NCI-H2081 treated with DMSO at 0.1 percent for 48 hours (cell line): ENCODE results near the gene METAP1.
"Not testable (repeated sequence)": the region's sequence is repeated elsewhere in the genome, so short reads cannot be mapped to it uniquely, and the experiment has no call there.

ENCODE experiments used
- DNase-seq: peaks from one replicate; lab custom pipeline; 2025; lab: John Stamatoyannopoulos, UW

The METAP1 gene

DNA sequence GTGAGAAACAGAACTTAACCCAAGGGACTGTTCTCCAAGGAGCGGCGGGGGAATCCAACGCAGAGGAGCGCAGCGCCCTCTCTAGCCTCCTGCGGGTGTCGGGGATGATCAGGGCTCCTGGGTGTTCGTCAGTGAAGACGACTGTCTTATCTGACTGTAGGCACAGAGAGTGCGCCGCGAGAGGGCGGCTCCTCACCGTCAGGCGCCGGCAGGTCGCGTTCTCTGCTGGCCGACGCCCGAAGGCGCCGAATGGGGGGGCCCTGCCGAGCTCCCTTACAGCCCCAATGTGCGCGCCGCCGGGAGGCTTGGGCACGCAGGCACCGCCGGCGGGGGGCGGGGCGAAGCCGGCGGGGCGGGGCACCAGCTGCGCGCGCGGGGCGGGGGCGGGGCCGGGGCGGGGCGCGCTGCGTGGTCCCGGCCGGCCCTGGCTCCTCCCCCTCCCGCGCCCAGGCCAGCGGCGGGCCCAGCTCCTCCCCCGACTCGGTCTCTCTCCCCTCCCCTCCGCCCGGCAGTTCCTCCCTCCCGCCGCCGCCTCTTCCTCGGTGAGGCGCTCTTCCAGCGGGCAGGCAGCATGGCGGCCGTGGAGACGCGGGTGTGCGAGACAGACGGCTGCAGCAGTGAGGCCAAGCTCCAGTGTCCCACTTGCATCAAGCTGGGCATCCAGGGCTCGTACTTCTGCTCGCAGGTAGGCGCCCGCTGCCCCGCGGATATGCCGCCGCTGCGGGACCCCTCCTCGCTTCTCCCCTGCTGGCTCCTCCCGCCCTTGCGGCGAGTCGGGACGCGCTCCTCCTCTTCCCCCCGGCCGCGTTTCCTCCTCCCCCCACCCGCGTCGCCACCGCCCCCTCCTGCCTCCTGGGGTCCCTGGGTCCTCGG, at the start of gene METAP1:
Gene METAP1, plus strand, starts transcription at position 539 of the 873 bp plus-strand sequence. Its CDS starts 33 bp downstream, at position 572.
- DNase-seq: peak; percentile 30

DNA sequence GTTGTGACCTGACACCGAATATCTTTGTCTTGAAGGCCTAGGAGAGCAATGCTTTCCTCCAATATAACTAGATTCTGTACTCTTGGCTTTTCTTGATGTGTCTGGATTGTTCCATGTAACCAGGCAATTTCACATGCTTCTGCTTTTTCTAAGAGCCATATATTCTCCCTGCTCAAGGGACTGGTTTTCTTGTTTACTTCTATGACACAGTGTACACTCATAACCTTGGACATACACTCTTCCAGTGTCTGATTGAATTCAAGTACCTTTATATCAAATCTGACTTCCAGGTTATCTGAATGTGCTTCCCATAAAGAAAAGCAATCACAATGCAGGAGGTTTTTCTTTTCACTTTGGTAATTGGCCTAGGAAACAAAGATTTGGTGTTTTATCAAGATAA, 49.2 kb upstream of the METAP1 start:
- no peak for DNase-seq

DNA sequence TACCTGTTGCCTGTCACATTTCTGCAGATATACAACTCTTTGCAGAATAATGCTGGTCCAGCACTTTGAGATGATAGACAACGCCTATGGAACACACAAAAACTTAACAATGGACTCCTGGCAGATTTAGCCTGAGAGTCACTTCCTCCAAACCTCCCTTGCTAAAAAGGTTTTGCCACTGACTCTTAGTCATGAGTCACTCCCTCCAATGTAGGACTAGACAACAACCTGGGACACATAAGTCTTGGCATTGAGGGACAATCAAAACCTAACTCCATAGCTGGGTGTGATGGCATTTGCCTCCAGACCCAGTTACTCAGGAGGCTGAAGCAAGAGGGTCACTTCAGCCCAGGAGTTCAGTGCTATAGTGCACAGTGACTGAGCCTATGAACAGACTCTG, 44.6 kb upstream of the METAP1 start:
- no peak for DNase-seq

DNA sequence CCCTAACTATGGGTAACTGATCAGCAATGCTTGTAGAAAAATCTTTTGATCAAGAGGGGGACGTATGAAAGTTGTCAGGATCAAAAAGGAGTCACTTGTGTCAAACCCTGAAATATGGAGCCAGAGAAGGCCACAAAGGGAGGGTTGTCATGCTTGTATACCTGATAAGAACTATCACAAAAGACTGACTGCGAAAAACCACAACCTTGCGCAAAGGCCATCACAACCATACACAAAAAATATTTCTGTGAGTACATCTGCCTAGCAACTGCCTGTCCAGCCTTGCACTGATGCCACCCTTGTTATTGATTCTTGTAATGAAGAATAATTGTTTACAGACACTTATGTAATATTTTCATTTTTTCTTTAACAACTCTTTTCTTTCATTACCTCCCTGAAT, 43.8 kb upstream of the METAP1 start:
- no peak for DNase-seq

DNA sequence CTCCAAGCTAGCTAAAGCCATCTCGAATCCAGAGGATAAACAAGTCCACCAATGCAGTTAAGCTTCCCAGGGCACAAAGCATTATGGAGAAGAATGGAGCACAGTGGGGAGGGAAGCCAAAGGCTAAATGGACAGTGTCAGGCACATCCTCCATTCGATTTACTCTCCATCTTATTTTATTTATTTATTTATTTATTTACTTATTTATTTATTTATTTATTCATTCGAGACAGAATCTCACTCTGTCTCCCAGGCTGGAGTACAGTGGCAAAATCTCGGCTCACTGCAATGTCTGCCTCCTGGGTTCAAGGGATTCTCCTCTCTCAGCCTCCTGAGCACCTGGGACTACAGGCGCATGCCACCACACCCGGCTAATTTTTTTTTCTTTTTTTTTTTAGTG, 40.3 kb upstream of the METAP1 start:
- DNase-seq: no peak

DNA sequence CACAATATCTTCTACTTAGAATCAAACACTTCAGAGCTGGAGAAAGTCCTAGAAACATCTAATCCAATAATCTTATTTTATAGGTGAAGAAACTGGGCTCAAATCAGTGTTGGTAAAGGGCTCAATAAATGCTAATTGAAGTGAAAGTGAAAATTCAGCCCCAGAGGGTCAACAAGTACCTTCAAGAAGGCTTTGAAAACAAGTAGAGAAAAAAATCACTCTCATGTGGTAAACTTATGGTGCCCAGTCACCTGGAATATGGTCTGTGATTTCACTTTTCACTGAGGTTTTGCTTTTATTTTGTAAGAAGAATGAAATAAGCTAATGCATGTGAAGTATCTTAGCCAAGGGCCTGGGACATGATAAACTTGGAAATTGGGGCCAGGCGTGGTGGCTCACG, 37.5 kb upstream of the METAP1 start:
- no peak for DNase-seq

DNA sequence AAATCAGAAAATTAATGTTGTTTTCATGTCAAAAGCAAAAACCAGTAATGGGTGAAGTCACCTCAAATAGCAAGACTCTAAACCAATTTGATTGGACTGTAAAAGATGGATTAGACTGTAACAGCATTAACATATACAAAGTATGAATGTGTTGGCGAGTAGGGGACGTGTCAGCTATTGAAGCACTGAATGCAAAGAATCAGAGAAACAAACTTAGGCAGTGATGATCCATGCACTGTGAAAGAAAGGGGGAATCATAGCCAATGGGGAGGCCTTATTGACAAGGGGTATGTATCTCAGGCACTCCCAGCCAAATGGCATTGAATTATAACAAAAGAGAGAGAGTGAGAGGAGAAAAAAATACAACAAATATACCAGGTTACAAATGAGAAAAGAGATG, 36.1 kb upstream of the METAP1 start:
- DNase-seq: no peak

DNA sequence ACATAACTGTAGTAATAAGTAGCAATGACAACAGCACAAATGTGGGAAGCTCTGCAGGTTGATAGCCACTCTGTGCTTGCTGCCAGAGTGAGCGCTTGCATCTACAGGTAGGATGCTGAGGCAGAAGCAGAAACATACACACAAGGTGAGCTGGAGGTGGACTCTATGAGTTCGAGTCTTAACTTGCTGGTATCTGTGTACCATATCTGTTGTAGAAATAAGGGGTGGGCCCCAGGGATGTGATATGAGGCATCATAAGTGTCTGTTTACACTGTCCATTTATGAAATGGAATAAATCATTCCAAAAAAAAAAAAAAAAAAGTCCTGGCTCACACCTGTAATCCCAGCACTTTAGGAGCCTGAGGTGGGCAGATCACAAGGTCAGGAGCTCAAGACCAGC, 33.8 kb upstream of the METAP1 start:
- no peak for DNase-seq

DNA sequence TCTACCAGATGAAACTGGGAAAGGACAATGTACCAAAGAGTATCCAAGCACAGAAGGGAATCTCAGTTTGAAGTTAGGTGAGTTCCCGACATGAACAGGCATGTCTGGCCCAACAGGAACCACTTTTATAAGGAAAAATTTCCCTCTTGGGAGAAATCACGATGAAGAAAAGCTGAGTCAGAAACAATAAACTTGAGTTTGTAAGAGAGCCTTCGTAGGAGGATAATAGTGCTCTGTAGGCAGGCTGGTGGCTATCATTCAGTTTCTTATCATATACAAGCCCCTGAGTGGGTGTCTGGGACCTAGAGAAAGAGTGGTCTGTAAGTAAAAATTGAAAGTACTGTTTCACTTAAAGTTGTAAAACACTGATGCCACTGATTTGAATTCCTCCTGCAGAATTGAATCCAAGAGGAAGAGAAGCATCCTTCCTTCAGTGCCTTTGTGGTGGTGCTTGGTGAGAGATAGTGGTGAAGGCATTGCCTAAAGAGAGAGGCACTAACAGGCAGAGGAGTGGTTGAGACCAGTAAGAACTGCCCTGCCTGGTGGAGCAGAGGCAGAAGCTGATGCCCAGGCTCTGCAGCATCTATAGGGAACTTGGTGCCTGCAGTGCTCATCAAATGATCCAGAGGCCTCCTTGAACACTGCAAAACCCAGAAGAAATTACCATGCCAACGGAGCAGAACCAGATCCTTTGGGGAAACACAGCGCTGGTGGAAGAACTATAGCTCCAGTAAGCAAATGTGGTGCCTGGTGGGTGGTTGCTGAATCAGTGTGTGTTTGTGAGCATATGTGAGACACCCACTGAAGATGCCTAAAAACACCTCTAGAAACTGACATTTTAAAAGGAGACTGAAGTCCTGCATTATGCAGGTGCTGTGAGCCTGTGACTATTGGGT, 31.7 kb upstream of the METAP1 start:
- DNase-seq: no peak

DNA sequence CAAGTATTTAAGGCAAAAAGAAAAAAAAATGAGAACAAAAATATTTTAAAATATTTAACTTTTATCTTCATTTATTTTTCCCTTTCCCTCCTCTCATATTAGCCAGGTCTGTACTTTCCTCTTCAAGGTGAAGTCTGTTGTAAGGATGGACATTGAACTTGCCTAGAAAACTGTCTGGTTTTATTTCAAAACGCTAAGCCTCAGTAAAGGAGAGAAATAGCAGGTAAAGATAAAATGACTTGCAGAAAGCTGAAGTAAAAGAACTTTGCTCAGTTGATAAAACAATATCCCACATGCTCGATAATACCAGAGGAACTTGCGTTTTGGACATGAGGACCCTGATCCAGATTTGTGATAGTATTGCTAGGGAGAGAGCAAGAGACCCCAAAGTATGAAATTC, 28.6 kb upstream of the METAP1 start:
- no peak for DNase-seq

DNA sequence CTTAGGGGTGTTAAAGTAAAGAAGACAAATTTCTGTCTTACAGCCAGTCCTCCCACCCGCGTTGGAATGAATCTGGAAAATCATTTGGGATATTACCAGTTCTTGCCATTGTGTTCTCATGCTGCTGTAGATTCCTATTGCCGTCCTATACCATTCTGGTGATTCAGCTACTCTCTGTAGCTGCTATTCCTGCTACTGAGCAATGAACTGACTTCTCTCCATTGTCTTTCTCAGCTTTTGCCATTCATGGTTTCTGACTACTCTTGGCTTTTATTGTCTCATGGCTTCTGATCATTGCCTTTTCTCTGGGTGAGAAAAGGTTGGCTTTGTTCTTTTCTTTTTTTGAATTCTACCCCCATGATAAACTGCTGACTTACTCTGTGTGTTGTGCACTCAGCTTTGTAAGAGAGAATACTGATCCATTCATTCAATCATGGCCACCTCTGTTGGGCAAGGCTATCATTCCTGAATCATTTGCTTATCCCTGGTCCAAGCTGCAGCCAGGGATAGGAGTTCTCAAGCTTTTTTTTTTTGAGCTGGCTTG, 27.7 kb upstream of the METAP1 start:
- no peak for DNase-seq

DNA sequence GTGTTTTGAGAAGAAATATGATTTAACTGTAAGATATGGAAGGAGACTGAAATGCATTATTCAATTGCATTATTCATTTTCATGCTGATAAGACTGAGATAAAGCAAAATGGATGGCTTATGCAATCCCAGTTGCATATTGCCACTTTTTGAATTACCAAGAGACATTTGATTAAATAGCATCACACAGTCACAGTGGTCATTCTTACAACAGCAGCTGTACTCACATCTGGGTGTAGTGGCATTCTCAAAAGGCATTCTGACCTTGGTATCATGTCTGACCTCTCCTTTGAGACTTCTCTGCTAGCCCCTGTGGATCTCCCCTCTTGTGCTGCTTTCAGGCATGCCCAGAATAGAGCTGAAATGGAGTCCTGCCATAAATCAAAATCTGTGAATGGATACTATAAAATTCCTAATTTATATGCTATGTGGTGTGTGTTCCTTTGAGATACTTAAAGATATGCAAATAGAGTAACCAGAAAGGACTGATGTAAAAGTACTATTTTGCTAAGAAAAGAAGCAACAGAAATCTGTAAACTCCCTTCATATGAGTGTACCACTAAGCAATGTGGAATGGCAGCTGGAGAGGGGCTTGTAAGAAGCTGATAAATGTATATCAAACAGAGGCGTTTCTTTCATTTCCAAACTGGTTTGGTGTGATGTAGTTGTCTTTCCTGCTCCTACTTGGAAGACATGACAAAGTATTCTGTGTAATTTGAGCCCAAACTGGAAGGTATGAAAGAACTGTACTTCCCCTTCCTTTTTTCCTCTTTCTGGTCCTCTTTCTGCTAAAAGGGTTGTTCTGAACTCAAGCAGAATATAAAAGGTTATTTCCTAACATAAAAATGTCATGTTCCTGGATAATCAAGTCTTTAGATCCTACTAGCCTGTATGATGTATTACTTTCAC, 25.4 kb upstream of the METAP1 start:
- DNase-seq: no peak

DNA sequence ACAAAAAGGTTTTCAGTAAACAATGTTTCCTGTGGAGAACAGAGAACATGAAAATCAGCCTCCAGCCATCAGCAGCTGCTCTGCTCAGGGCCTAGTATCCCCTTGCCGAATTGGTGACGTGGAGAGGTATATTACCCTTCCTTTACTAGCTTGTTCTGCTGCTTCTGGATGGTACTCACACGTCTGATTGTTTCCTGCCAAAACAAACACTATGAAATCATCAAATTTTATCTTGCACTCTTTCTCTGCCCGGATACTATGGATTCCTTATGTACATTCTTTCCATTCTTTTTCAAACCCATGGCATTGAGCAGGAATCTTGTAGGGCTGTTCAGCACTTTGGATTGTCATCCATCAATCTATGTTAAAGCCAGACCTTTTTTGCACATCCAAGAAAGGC, 18.8 kb upstream of the METAP1 start:
- DNase-seq: no peak

DNA sequence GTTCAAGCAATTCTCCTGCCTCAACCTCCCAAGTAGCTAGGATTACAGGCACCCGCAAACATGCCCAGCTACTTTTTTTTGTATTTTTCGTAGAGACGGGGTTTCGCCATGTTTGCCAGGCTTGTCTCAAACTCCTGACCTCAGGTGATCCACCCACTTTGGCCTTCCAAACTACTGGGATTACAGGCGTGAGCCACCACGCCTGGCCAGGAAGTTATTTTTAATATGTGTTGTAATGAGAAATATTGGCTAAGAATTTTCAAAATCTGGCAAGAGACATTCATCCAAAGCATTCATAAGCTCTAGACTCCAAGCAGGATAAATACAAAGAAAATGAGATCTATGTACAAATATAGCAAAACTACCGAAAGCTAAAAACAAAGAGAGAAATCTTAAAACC, 18.0 kb upstream of the METAP1 start:
- DNase-seq: no peak

DNA sequence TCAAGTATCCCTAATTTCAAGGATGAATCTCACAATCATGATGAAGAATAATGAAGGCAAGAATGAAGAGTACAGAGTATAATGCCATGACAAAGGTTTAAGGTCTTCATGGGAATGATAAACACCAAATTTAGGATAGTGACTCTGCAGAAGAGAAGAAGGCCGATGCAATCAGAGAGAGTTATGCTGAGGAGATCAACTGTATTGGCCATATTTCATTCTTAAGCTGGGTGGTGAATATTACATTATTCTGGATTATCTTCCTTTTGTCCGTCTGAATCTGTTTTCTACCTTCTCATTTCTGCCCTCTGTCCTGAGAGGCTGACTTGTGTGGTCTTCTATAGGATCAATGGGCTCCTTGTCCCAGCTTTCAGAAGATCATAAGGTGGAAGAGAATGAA, 7.8 kb upstream of the METAP1 start:
- DNase-seq: no peak

DNA sequence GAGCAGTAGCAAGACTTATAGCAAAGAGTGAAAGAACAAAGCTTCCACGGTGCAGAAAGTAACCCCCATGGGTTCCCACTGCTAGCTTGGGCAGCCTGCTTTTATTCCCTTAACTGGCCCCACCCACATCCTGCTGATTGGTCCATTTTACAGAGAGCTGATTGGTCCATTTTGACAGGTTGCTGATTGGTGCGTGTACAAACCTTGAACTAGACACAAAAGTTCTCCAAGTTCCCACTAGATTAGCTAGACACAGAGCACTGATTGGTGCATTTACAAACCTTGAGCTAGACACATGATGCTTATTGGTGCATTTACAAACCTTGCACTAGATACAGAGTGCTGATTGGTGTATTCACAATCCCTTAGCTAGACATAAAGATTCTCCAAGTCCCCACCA, 2.7 kb upstream of the METAP1 start:
- DNase-seq: not testable (repeated sequence)

DNA sequence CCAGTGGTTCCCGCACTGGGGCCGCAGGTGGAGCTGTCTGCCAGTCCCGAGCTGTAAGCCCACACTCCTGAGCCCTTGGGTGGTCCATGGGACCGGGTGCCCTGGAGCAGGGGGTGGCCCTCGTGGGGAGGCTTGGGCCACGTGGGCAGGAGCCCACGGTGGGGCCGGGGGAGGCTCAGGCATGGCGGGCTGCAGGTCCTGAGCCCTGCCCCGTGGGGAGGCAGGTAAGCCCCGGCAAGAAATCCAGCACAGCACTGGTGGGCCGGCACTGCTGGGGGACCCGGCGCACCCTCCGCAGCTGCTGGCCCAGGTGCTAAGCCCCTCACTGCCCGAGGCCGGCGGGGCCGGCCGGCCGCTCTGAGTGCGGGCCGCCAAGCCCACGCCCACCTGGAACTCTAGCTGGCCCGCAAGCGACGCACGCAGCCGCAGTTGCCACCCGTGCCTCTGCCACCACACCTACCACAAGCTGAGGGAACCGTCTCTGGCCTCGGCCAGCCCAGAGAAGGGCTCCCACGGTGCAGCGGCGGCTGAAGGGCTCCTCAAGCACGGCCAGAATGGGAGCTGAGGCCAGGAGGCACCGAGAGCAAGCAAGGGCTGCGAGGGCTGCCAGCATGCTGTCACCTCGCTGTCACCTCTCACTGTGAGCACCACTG, 2.0 kb upstream of the METAP1 start:
- no peak for DNase-seq

DNA sequence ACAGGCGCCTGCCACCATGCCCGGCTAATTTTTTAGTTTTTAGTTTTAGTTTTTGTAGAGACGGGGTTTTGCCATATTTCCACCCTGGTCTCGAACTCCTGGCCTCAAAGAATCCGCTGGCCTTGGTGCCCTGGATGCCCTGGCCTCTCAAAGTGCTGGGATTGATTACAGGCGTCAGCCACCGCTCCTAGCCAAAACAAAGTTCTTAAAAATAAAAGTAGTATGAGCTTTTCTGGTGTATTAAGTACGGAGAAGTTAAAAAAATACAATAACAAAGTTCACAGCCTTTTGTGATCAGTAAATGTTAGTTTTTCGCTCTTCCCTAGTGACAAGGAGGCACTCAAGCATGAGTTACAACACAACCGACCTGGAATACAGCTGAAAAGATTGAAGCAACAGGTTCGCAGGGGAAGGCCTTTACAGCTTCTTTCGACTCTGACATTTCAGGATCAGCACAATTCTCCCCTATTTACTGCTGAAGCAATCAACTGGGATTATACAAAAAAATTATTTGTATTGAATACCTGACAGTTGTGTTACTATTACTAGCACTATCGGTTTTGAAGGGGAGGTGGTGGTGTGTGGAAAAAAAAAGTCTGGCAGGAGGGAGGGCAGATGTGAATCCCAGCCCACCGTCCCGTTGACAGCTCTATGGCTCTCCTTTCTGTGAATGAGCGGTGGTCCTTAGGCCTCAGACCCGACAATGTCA, 893 bp upstream of the METAP1 start:
- DNase-seq: no peak

DNA sequence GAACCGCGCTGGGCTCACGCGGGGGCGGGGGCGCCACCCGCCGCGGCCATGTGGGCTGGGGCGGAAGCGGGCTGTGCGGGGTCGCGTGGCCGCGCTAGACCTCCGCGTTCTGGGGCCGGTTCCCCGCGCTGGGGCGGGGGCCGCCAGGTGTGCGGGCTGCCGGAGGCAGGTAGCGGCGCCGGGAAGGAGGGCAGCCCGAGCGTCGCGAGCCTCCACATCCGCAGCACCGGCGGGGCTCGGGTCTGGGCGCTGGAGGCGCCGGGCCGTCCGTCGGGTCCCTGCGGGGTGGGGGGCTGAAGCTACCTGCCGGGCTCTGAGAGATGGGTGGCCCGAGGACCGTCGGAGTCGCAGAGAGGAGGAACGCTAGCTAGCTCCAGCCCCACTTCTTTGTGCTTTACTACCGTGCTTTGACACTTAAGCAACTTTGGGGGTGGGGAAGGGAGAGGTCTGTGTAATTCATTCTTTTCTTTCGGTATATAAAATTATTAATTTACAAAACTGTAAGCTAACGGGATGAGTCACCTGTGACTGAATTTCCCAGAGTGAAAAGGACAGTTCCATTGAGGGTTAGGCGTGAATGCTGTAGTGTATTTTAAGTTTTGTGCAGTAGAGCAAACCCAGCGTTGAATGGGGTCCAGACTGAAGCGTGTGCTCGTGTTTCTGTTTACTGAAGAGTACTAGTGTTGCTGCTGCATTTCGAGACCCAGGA, 689 bp downstream of the METAP1 start:
- no peak for DNase-seq

DNA sequence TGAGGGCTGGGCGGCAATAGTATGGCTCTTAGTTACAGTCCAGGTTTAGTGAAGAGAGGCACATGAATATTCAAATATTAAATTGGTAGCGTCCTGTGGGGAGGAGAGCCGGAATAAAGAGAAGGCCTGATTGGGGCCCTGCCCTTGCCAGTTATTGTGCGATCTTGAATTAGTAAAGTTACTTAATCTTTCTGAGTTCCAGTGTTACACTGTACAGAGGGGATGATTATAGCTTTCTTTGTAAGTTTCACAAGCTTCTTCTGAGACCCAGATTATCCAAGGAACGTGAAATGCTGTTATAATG, 1.2 kb downstream of the METAP1 start:
- no peak for DNase-seq
